ENCODE measurements around the gene IL18RAP.
A peak's percentile ranks its signal among the peaks of the same experiment; 100 is the strongest.

Gene IL18RAP

DNA sequence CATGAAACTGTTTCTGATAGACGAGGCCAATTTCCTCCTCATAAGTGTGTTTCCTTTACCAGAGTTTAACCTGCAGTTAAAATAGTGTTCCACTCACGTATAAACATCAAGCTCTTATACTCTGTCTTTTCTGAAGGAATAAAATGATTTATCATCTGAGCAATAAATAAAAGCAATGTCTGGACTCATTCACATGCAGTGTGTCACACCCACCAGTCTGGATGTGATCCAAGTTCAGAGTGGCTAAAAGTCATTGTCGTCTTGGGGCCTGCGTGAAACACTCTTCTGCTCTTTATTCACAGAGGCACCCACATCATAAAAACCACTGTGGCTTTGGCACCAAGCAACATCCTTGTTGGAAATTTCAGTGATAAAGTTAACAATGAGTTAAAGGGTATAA, 30.5 kb downstream of the IL18RAP start:
- no peak for DNase-seq (ENCODE audit: insufficient read length, low spot score)
- TF ChIP-seq, protein P1, sequence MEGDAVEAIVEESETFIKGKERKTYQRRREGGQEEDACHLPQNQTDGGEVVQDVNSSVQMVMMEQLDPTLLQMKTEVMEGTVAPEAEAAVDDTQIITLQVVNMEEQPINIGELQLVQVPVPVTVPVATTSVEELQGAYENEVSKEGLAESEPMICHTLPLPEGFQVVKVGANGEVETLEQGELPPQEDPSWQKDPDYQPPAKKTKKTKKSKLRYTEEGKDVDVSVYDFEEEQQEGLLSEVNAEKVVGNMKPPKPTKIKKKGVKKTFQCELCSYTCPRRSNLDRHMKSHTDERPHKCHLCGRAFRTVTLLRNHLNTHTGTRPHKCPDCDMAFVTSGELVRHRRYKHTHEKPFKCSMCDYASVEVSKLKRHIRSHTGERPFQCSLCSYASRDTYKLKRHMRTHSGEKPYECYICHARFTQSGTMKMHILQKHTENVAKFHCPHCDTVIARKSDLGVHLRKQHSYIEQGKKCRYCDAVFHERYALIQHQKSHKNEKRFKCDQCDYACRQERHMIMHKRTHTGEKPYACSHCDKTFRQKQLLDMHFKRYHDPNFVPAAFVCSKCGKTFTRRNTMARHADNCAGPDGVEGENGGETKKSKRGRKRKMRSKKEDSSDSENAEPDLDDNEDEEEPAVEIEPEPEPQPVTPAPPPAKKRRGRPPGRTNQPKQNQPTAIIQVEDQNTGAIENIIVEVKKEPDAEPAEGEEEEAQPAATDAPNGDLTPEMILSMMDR (IDR thresholded peaks at IDR 0.05; ENCODE audit: insufficient read depth, missing control alignments) = no peak
- no peak for FAIRE-seq

DNA sequence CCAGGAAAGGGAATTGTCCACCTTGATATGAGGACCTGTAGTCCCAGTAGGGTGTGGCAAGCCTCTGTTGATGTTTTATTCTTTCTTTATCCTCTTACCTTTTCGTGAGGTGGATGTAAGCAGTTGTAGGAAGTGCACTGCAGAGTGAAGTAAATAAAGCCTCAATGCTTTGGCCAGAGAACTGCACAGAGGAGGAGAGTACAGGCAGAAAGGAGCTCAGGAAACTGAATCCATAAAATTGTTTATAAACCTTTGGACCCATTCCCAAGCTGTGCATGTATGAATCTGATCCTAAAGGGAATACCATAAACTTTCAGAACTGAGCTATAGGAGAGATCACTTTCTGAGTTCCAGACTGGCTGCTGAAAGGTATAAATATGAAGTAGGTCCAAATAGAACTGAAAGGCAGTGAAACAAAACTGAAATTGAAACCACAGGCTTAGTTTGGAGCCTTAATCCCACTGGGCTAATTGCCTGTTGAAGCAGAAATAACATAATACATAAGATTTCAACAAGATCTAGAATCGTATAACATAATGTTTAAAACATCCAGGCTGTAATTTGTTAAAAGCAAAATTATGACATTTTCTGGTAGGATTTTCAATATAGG, 32.2 kb downstream of the IL18RAP start:
- DNase-seq (ENCODE audit: insufficient read length, low spot score) (no peak), FAIRE-seq (no peak)
- TF ChIP-seq, protein P1 (IDR thresholded peaks at IDR 0.05; ENCODE audit: insufficient read depth, missing control alignments) = no peak

DNA sequence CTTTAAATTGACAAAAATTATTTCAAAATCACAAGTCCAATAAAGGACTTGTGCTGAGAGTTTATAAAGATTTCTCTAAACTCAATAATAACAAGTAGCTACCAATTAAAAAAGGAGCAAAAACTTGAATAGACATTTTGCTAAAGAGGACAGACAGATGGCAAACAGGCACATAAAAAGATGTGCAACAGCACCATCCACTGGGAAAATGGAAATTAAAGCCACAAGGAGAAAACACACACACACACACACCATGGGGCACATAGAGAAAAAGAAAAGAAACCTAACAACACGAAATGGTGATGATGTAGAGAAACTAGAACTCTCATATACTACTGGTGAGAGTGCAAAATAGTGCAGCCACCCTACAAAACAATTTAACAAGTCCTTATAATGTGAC, 37.5 kb downstream of the IL18RAP start:
- FAIRE-seq (no peak), DNase-seq (ENCODE audit: insufficient read length, low spot score) (no peak)
- TF ChIP-seq, protein P1 (IDR thresholded peaks at IDR 0.05; ENCODE audit: insufficient read depth, missing control alignments) = no peak

DNA sequence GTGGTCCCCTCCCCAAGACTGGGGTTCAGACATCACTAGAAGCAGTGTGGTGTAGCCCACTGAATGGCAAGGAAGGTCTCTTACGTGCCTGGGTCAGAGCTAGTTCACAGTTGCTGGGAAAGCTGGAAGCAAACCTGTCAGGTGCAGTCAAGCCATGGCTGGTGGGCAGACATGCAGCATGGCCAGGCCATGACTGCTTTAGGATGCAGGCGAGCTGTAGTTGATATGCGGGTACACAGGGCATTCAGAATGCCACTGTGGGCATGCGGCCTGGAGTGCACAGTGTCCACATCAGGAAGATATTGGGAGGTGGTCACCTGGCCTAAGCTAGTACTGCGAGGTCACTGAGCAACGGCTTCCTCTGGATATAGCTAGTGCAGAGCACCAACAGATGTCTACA, 38.2 kb downstream of the IL18RAP start:
- DNase-seq (ENCODE audit: insufficient read length, low spot score) = no peak
- TF ChIP-seq, protein P1 (IDR thresholded peaks at IDR 0.05; ENCODE audit: insufficient read depth, missing control alignments) = no peak
- FAIRE-seq = no peak

DNA sequence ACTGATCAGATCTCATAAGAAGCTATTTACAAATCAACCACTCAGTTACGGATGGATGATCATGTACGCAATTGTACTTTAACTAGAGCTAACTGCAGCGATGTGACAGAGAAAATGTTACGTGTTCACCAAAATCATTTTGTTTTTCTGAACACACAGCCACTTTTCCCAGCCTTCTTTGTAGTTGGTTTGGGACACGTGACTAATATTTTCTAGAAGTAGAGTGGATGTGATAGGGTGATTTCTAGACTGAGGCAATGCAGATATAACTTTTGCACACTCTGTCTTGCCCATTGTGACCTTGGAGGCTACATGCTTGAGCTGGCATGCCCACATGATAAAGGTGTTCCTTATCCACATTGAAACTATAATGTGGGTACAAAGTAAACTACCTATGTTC, 40.2 kb downstream of the IL18RAP start:
- TF ChIP-seq, protein P1 (IDR thresholded peaks at IDR 0.05; ENCODE audit: insufficient read depth, missing control alignments) = no peak
- no peak for DNase-seq (ENCODE audit: insufficient read length, low spot score)
- FAIRE-seq = no peak

DNA sequence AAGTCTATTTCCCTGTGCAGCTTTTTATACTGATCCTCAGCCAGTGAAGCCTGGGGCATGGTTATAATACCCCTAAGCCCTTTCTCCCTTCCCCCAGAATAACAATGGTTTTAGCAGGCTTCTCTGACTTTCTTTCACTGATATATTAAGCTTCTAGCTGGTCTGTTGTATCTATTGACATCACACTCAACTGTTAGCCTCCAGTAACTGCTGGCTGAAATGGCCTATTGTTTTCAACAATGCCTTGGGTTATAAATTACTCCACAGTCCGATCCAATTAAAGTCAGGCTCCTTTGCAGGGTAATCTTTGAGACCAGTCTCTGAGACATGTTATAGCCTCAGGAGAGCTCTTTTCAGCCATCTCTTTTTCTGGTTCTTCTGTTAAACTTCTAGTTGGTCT, 47.2 kb downstream of the IL18RAP start:
- DNase-seq (ENCODE audit: insufficient read length, low spot score) (no peak), FAIRE-seq (no peak)
- TF ChIP-seq, protein P1 (IDR thresholded peaks at IDR 0.05; ENCODE audit: insufficient read depth, missing control alignments) = no peak

DNA sequence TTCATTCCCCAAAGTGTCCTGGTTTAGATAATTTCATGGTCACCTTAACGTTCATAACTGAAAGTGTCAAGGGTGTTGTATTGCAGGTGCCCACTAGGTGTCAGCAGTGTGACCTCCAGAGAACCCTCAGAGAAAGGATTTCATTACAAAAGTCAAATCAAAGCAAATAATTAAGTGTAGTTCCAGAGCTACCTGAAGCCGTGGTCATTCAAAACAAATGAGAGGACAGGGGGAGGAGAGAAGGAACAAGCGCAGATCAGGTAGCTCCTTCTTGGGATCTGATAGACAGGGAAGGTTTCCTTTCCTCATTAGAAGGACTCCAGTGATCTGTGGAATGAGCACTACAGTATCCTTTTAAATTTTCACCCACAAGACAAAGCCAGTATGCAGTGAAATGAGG, 50.1 kb downstream of the IL18RAP start, which contains the start of gene SLC9A4:
SLC9A4 (plus strand) TSS at position 207 of the 400 bp plus-strand sequence. CDS start 534 bp downstream, outside the sequence.
- no peak for DNase-seq (ENCODE audit: insufficient read length, low spot score)
- FAIRE-seq = no peak
- TF ChIP-seq, protein P1 (IDR thresholded peaks at IDR 0.05; ENCODE audit: insufficient read depth, missing control alignments) = peak; percentile 80

Measured in D721Med (cell line).